ENCODE data around the gene IRX3. TPM values are rescaled to one million over a fixed set of nuclear protein-coding genes. Genes with fewer than 3 reads are reported as not detected.

The IRX3 gene
- total RNA-seq, 6 experiments from 2014 or later: 5.9 to 19.4 (median 17.3) TPM

GRCh38 chr16:54290833-54291655 is 4.5 kb upstream of the IRX3 start:
- H3K9me3 Mint-ChIP-seq: peaks cover 14% of the 10 kb centered on the region
- no peak overlapping the region for H3K4me3 Mint-ChIP-seq
- DNase-seq: no peak
- peaks cover 14% of the 10 kb centered on the region for H3K4me1 Mint-ChIP-seq (ENCODE audit: low read depth)
- no peak for TF ChIP-seq CTCF (IDR thresholded peaks at IDR 0.05)
- H3K27me3 Mint-ChIP-seq (ENCODE audit: insufficient read depth): no peaks in the 10 kb centered on the region; the same call in none of the 2 replicates
- H3K27ac Mint-ChIP-seq: no peak overlapping the region
- H3K36me3 Mint-ChIP-seq (ENCODE audit: low read depth): peaks cover 26% of the 10 kb centered on the region

- Mint-ChIP-seq H3K4me3 (no peak overlapping the region), H3K4me1 (ENCODE audit: low read depth) (peaks cover 16% of the 10 kb centered on the region), H3K27me3 (ENCODE audit: insufficient read depth) (no peaks in the 10 kb centered on the region; the same call in none of the 2 replicates), H3K9me3 (peaks cover 8% of the 10 kb centered on the region; the same call in 1 of the 2 replicates), H3K36me3 (ENCODE audit: low read depth) (peaks cover 24% of the 10 kb centered on the region), H3K27ac (no peak overlapping the region)
- no peak for DNase-seq
- TF ChIP-seq CTCF (IDR thresholded peaks at IDR 0.05): no peak
These were observed 3.6 kb upstream of the IRX3 start for GRCh38 chr16:54289945-54290832.

- DNase-seq: no peak
- no peaks in the 10 kb centered on the region; the same call in none of the 2 replicates for H3K27me3 Mint-ChIP-seq (ENCODE audit: insufficient read depth)
- no peak overlapping the region for H3K27ac Mint-ChIP-seq
These were observed 2.8 kb upstream of the IRX3 start for GRCh38 chr16:54289242-54289944.

GRCh38 chr16:54288835-54289241 is 2.3 kb upstream of the IRX3 start:
- no peak for TF ChIP-seq CTCF (IDR thresholded peaks at IDR 0.05)
- H3K36me3 Mint-ChIP-seq (ENCODE audit: low read depth): peaks cover 28% of the 10 kb centered on the region
- DNase-seq: no peak
- H3K4me1 Mint-ChIP-seq (ENCODE audit: low read depth): peaks cover 20% of the 10 kb centered on the region
- no peak overlapping the region for H3K27ac Mint-ChIP-seq
- H3K27me3 Mint-ChIP-seq (ENCODE audit: insufficient read depth): no peaks in the 10 kb centered on the region; the same call in none of the 2 replicates
- peaks cover 8% of the 10 kb centered on the region; the same call in 1 of the 2 replicates for H3K9me3 Mint-ChIP-seq
- no peak overlapping the region for H3K4me3 Mint-ChIP-seq

More at GRCh38 chr16:54289242-54289944, 2.8 kb upstream of the IRX3 start:
- Mint-ChIP-seq H3K9me3 (peaks cover 8% of the 10 kb centered on the region; the same call in 1 of the 2 replicates), H3K4me1 (ENCODE audit: low read depth) (peaks cover 20% of the 10 kb centered on the region), H3K36me3 (ENCODE audit: low read depth) (peaks cover 28% of the 10 kb centered on the region), H3K4me3 (no peak overlapping the region)
- no peak for TF ChIP-seq CTCF (IDR thresholded peaks at IDR 0.05)
